H1 (cell line): Measurements from ENCODE around the gene PRKCD. TPM values are rescaled to one million over a fixed set of nuclear protein-coding genes. Genes with fewer than 3 reads are reported as not detected.

Experiments
- CTCF ChIA-PET: fragments of 300-600 bp; sonication (Branson Sonifier 250); formaldehyde crosslinking; loops from one replicate; lab custom pipeline; 2021; ENCODE audit not compliant: partially characterized antibody; lab: Charles Lee
- POLR2A ChIA-PET: fragments of 300-600 bp; sonication (Branson Sonifier 250); formaldehyde crosslinking; loops from one replicate; lab custom pipeline; 2021; ENCODE audit warnings: inconsistent platforms; ENCODE audit not compliant: partially characterized antibody; lab: Charles Lee
- DNase-seq, 2 experiments: peaks; one replicate each; pipeline versions ENCODE4 v3.0.0 to v3.0.0-alpha.2; 2010 to 2022; ENCODE audit warnings: low spot score in 2 of 2, low read depth in 1 of 2, mixed read lengths in 1 of 2
- FAIRE-seq: peaks from 2 replicates; lab custom pipeline; 2011; peaks lifted over from hg19 to GRCh38; lab: Jason Lieb, UNC
- H2AFZ ChIP-seq: 2 replicates; pipeline ENCODE4 v1.8.1; 2012; ENCODE audit warnings: low read length, inconsistent platforms
- H2AK5ac ChIP-seq: 2 replicates; pipeline ENCODE4 v1.6.1; 2013; ENCODE audit warnings: low read depth, low read length
- H2BK120ac ChIP-seq: replicated peaks from 2 replicates; pipeline ENCODE3; 2013; ENCODE audit warnings: low read depth, low read length, inconsistent platforms
- H2BK12ac ChIP-seq: 2 replicates; pipeline ENCODE4 v1.6.1; 2013; ENCODE audit warnings: low read depth, low read length
- H2BK15ac ChIP-seq: 2 replicates; pipeline ENCODE4 v1.6.1; 2013; ENCODE audit warnings: low read length
- H2BK20ac ChIP-seq: 2 replicates; pipeline ENCODE4 v1.6.1; 2013; ENCODE audit warnings: low read length
- H2BK5ac ChIP-seq: 2 replicates; pipeline ENCODE4 v1.6.1; 2013; ENCODE audit warnings: low read depth, low read length
- H3K14ac ChIP-seq: 2 replicates; pipeline ENCODE4 v1.6.1; 2013; ENCODE audit warnings: inconsistent platforms; ENCODE audit not compliant: insufficient read length
- H3K18ac ChIP-seq: 2 replicates; pipeline ENCODE4 v1.6.1; 2013; ENCODE audit warnings: low read length; ENCODE audit errors: extremely low read depth
- H3K23ac ChIP-seq: 2 replicates; pipeline ENCODE4 v1.6.1; 2013; ENCODE audit warnings: inconsistent platforms; ENCODE audit not compliant: insufficient read length
- H3K23me2 ChIP-seq: 2 replicates; pipeline ENCODE4 v1.6.1; 2013; ENCODE audit warnings: low read depth, low read length
- H3K27ac ChIP-seq: 2 replicates; pipeline ENCODE4 v1.6.1; 2011; ENCODE audit warnings: low read depth, low read length, inconsistent platforms
- H3K27me3 ChIP-seq, 4 experiments: replicated peaks in 1 of 4; 1 replicate in 1 of 4; 2 replicates in 3 of 4; pipeline versions ENCODE4 v1.6.1 to v1.8.1; 2011 to 2013; ENCODE audit warnings: low read length in 3 of 4, mild to moderate bottlenecking in 3 of 4, inconsistent platforms in 2 of 4, mixed read lengths in 2 of 4, moderate library complexity in 1 of 4; ENCODE audit not compliant: control insufficient read depth in 3 of 4, insufficient read depth in 3 of 4; ENCODE audit errors: extremely low read depth in 1 of 4
- H3K36me3 ChIP-seq, 4 experiments: 2 replicates each; pipeline versions ENCODE4 v1.6.1 to v1.8.1; 2011 to 2013; ENCODE audit warnings: mild to moderate bottlenecking in 4 of 4, low read length in 3 of 4, moderate library complexity in 2 of 4, control low read depth in 1 of 4, inconsistent platforms in 1 of 4; ENCODE audit not compliant: insufficient read depth in 4 of 4, control insufficient read depth in 2 of 4
- H3K4ac ChIP-seq: replicated peaks from 2 replicates; pipeline ENCODE3; 2013; ENCODE audit warnings: low read length, low read depth, mixed read lengths, inconsistent platforms; ENCODE audit not compliant: insufficient read length
- H3K4me1 ChIP-seq, 4 experiments: replicated peaks in 1 of 4; 1 replicate in 1 of 4; 2 replicates in 3 of 4; pipeline versions ENCODE4 v1.6.1 to v1.8.1; 2011 to 2013; ENCODE audit warnings: low read length in 3 of 4, inconsistent platforms in 2 of 4, mixed read lengths in 1 of 4; ENCODE audit not compliant: insufficient read depth in 4 of 4, control insufficient read depth in 3 of 4
- H3K4me2 ChIP-seq, 2 experiments: 2 replicates each; pipeline versions ENCODE4 v1.6.1 to v1.8.1; 2011 to 2013; ENCODE audit warnings: low read depth in 2 of 2, low read length in 2 of 2, control low read depth in 1 of 2, inconsistent platforms in 1 of 2, mild to moderate bottlenecking in 1 of 2; ENCODE audit not compliant: insufficient read depth in 1 of 2
- H3K4me3 ChIP-seq, 4 experiments: fragments of 200-600, 300-600 bp in 1 of 4; sonication (generic), shearing (Covaris generic), sonication (Bioruptor Twin) in 1 of 4; 2 replicates each; pipeline versions ENCODE4 v1.5.1 to v1.8.1; 2011 to 2016; ENCODE audit warnings: low read length in 4 of 4, low read depth in 3 of 4, control low read depth in 2 of 4, inconsistent platforms in 2 of 4, mild to moderate bottlenecking in 2 of 4, mixed read lengths in 1 of 4, moderate library complexity in 1 of 4; ENCODE audit not compliant: insufficient read depth in 2 of 4; ENCODE audit errors: extremely low read depth in 1 of 4
- H3K56ac ChIP-seq: replicated peaks from 2 replicates; pipeline ENCODE3; 2013; ENCODE audit warnings: low read depth, mild to moderate bottlenecking, mixed read lengths, low read length, inconsistent platforms; ENCODE audit not compliant: insufficient read length
- H3K79me1 ChIP-seq: 2 replicates; pipeline ENCODE4 v1.6.1; 2013; ENCODE audit warnings: low read depth, low read length, control low read depth
- H3K79me2 ChIP-seq, 2 experiments: 2 replicates each; pipeline versions ENCODE4 v1.6.1 to v1.8.1; 2012 to 2013; ENCODE audit warnings: low read length in 2 of 2, mild to moderate bottlenecking in 2 of 2, inconsistent platforms in 1 of 2; ENCODE audit not compliant: insufficient read depth in 2 of 2, control insufficient read depth in 1 of 2
- H3K9ac ChIP-seq, 4 experiments: replicated peaks in 1 of 4; 1 replicate in 1 of 4; 2 replicates in 3 of 4; pipeline versions ENCODE4 v1.6.1 to v1.8.1; 2011 to 2013; ENCODE audit warnings: low read depth in 3 of 4, low read length in 3 of 4, control low read depth in 2 of 4, mild to moderate bottlenecking in 2 of 4, moderate library complexity in 2 of 4, inconsistent platforms in 1 of 4; ENCODE audit errors: extremely low read depth in 1 of 4
- H3K9me3 ChIP-seq, 2 experiments: 2 replicates each; pipeline versions ENCODE4 v1.6.1 to v1.8.1; 2012 to 2013; ENCODE audit warnings: mild to moderate bottlenecking in 2 of 2, moderate library complexity in 2 of 2, control low read depth in 1 of 2, inconsistent platforms in 1 of 2, low read depth in 1 of 2, low read length in 1 of 2, mixed read lengths in 1 of 2; ENCODE audit not compliant: insufficient read depth in 2 of 2
- H4K20me1 ChIP-seq, 2 experiments: replicated peaks in 1 of 2; 2 replicates each; pipeline versions ENCODE3 to v1.8.1; 2011 to 2013; ENCODE audit warnings: inconsistent platforms in 2 of 2, low read length in 2 of 2, mild to moderate bottlenecking in 1 of 2; ENCODE audit not compliant: insufficient read depth in 2 of 2, control insufficient read depth in 1 of 2
- H4K5ac ChIP-seq: 2 replicates; pipeline ENCODE4 v1.6.1; 2013; ENCODE audit warnings: low read length, low read depth, mixed read lengths, inconsistent platforms; ENCODE audit not compliant: insufficient read length
- H4K8ac ChIP-seq: 2 replicates; pipeline ENCODE4 v1.8.0; 2013; ENCODE audit warnings: mild to moderate bottlenecking, moderate library complexity, low read length, inconsistent platforms; ENCODE audit not compliant: insufficient read depth; ENCODE audit errors: extremely low read depth
- H4K91ac ChIP-seq: replicated peaks from 2 replicates; pipeline ENCODE3; 2013; ENCODE audit warnings: low read length, mixed read lengths, inconsistent platforms; ENCODE audit not compliant: insufficient read length
- EGR1 ChIP-seq: IDR thresholded peaks from 2 replicates; pipeline ENCODE4 v1.6.1; 2011; ENCODE audit warnings: low read depth, low read length, borderline replicate concordance
- POLR2A ChIP-seq, 2 experiments: IDR thresholded peaks; 1 replicate in 1 of 2; 2 replicates in 1 of 2; pipeline ENCODE4 v1.6.1; 2011; ENCODE audit warnings: low read depth in 2 of 2, low read length in 2 of 2, mild to moderate bottlenecking in 2 of 2; ENCODE audit errors: control extremely low read depth in 1 of 2
- RBBP5 ChIP-seq: IDR thresholded peaks from 2 replicates; pipeline ENCODE4 v1.7.1; 2012; ENCODE audit warnings: low read depth, mild to moderate bottlenecking, inconsistent platforms, low read length, moderate library complexity, borderline replicate concordance
- WGBS, 2 experiments: shearing (Covaris generic) in 1 of 2; methylation state at CpG; one replicate each; pipeline versions ENCODE4 v1.1.6 to v1.1.7; 2013 to 2015; ENCODE audit warnings: low lambda C conversion rate in 2 of 2, mixed read lengths in 2 of 2, inconsistent platforms in 1 of 2, low coverage in 1 of 2, missing lambda C conversion rate in 1 of 2; ENCODE audit not compliant: insufficient replicate concordance in 2 of 2, insufficient coverage in 1 of 2, insufficient read length in 1 of 2; ENCODE audit errors: extremely low coverage in 1 of 2, missing lambda C conversion rate in 1 of 2; 5-methylcytosine and 5-hydroxymethylcytosine counted together
- polyA plus RNA-seq, 7 experiments: library from polyadenylated mRNA; depleted of rRNA in 3 of 7; stranded (reverse) in 5 of 7; unstranded in 2 of 7; fragments of >200 nt in 5 of 7; fragments of 200-250 nt in 2 of 7; gene quantifications; 1 replicate in 5 of 7; 2 replicates in 1 of 7; 4 replicates in 1 of 7; pipeline versions ENCODE4 v1.2.1 to v1.2.3, GENCODE V29; 2011 to 2013; ENCODE audit warnings: missing spikeins in 2 of 7, mixed read lengths in 2 of 7
- total RNA-seq: library from RNA; stranded (reverse); fragmentation: NEBNext Ultra II Directional; extraction: Animal tissue kit (Norgen Biotek cat#: 25700); gene quantifications from 2 replicates; pipeline ENCODE4 v1.2.1, GENCODE V29; 2021

PRKCD gene
- total and polyA plus RNA-seq, 2 of the 8 experiments (the other 6 are each of a cell fraction or from before 2014, with no cell fraction given) = 22.6 to 23.9 TPM

- POLR2A ChIA-PET = interaction anchor here (1.3 to 28.5 kb wide), 4 partner anchors 10 to 16 kb away, joined by 3 to 449 read pairs (median 20); partner anchors contain the start of gene TKT
- Histone ChIP-seq H3K18ac (peak overlapping the region; percentile 5; the same call in 1 of the 2 replicates), H4K8ac (peak overlapping the region; percentile 72; the same call in 1 of the 2 replicates), H3K9ac (no peak overlapping the region), H4K20me1 (peaks cover 20 to 54% of the 10 kb centered on the region in 2 experiments), H2BK15ac (no peak overlapping the region), H2AK5ac (no peak overlapping the region), H3K4me3 (no peak overlapping the region), H3K9me3 (no peaks in the 10 kb centered on the region), H4K5ac (peak overlapping the region; percentile 2), H3K14ac (no peak overlapping the region), H2BK20ac (no peak overlapping the region), H3K56ac (no peak overlapping the region), H3K79me2 (peaks cover 0 to 31% of the 10 kb centered on the region in 2 experiments; a peak in 2 of 4 replicates), H2BK120ac (no peak overlapping the region), H3K23ac (no peak overlapping the region), H2BK12ac (peak overlapping the region; percentile 6; the same call in 1 of the 2 replicates), H2AFZ (no peak overlapping the region), H3K27me3 (no peaks in the 10 kb centered on the region), H4K91ac (no peak overlapping the region), H3K79me1 (peaks cover 19% of the 10 kb centered on the region; the same call in 1 of the 2 replicates), H3K4ac (no peak overlapping the region), H3K23me2 (no peaks in the 10 kb centered on the region), H3K36me3 (peaks cover 58 to 91% (median 87%) of the 10 kb centered on the region in 4 experiments), H3K4me1 (peaks cover 0 to 7% (median 3%) of the 10 kb centered on the region in 4 experiments; a peak in 5 of 7 replicates), H3K4me2 (no peak overlapping the region), H2BK5ac (peak overlapping the region; percentile 93), H3K27ac (peak overlapping the region; percentile 71)
- CTCF ChIA-PET = interaction anchor here (1.1 to 9.0 kb wide), 4 partner anchors 8 to 60 kb away, joined by 3 to 68 read pairs (median 4); no protein-coding TSS in a partner anchor
- DNase-seq (no peak), FAIRE-seq (no peak)
- 88% methylated on average over 9 of the region's 9 CpGs; no CpG with 5 or more reads in 1 of the 2 experiments for WGBS, 2 experiments
- TF ChIP-seq POLR2A (IDR thresholded peaks at IDR 0.05; ENCODE audit: control extremely low read depth in 1 of 2, low read depth in 2 of 2, low read length in 2 of 2) (peak in 1 of 2 experiments; percentile 16; a peak in 1 of 3 replicates), RBBP5 (no peak), EGR1 (no peak)
Observed at GRCh38 chr3:53236112-53236841, 75.3 kb downstream of the PRKCD start.
